Activated CD4-positive, alpha-beta T cell treated with anti-CD3 and anti-CD28 coated beads, Interleukin-2, amount 50 U/mL, for 48 hours (primary cell): Measurements from ENCODE around the gene RIMS3.
"Not testable (repeated sequence)": the region's sequence is repeated elsewhere in the genome, so short reads cannot be mapped to it uniquely, and the experiment has no call there.

Source experiments
- DNase-seq, 2 experiments: peaks; one replicate each; pipeline ENCODE4 v3.0.0-alpha.2; 2020

The RIMS3 gene

GRCh38 chr1:40629546-40629945 lies 35.9 kb downstream of the RIMS3 start:
- DNase-seq: not testable (repeated sequence)

- DNase-seq: no peak
Measured at GRCh38 chr1:40628903-40629292, 36.6 kb downstream of the RIMS3 start.

GRCh38 chr1:40627987-40628902 lies 37.2 kb downstream of the RIMS3 start:
- DNase-seq: peak; percentile 10 to 25

- DNase-seq: no peak
Measured at GRCh38 chr1:40626383-40626770, 39.1 kb downstream of the RIMS3 start.

GRCh38 chr1:40625476-40626382 lies 39.8 kb downstream of the RIMS3 start:
- DNase-seq: no peak

- DNase-seq: peak; percentile 6 to 19
Measured at GRCh38 chr1:40625076-40625475, 40.4 kb downstream of the RIMS3 start.

GRCh38 chr1:40622936-40623629 lies 42.4 kb downstream of the RIMS3 start:
- DNase-seq: no peak

GRCh38 chr1:40621821-40622450 lies 43.5 kb downstream of the RIMS3 start:
- no peak for DNase-seq

- DNase-seq: no peak
Measured at GRCh38 chr1:40620586-40621210, 44.8 kb downstream of the RIMS3 start.

- no peak for DNase-seq
Measured at GRCh38 chr1:40620150-40620549, 45.3 kb downstream of the RIMS3 start.

- DNase-seq: no peak
Measured at GRCh38 chr1:40618108-40618507, 47.4 kb downstream of the RIMS3 start.

- DNase-seq: peak; percentile 69 to 78
Measured at GRCh38 chr1:40612345-40612831, 53.1 kb downstream of the RIMS3 start.

GRCh38 chr1:40610156-40610555 lies 55.3 kb downstream of the RIMS3 start:
- DNase-seq: no peak

GRCh38 chr1:40607921-40608320 lies 57.6 kb downstream of the RIMS3 start:
- no peak for DNase-seq

- DNase-seq: no peak
Measured at GRCh38 chr1:40606978-40607377, 58.5 kb downstream of the RIMS3 start.

GRCh38 chr1:40606194-40606593 lies 59.3 kb downstream of the RIMS3 start:
- DNase-seq: no peak

GRCh38 chr1:40599926-40600325 lies 65.6 kb downstream of the RIMS3 start:
- DNase-seq: no peak

GRCh38 chr1:40595623-40596022 lies 69.9 kb downstream of the RIMS3 start:
- no peak for DNase-seq

- DNase-seq: no peak
Measured at GRCh38 chr1:40594187-40594531, 71.3 kb downstream of the RIMS3 start.

GRCh38 chr1:40593449-40594186 lies 71.9 kb downstream of the RIMS3 start:
- no peak for DNase-seq

GRCh38 chr1:40592107-40592803 lies 73.2 kb downstream of the RIMS3 start:
- no peak for DNase-seq
